Left lobe of liver (tissue), 2 donors: ENCODE data around the gene OGFOD2. TPM values are rescaled to one million over a fixed set of nuclear protein-coding genes. Genes with fewer than 3 reads are reported as not detected.
A peak's percentile ranks its signal among the peaks of the same experiment; 100 is the strongest.

Experiments
- ATAC-seq: fragments of 200-7000 bp; cut with Tn5 transposase; one replicate; pipeline ENCODE4 v1.9.1; 2020; ENCODE audit warnings: mild to moderate bottlenecking, moderate library complexity
- DNase-seq: peaks from one replicate; pipeline ENCODE4 v3.0.0-alpha.2; 2020; ENCODE audit warnings: low spot score
- total RNA-seq: library from RNA; stranded (reverse); gene quantifications from one replicate; pipeline ENCODE4 v1.2.1, GENCODE V29; 2021
- donor health status: DM: no; HTN: no; CAD: no; lungs with moderate emphysema.
- donor health status: DM: no; HTN: yes; CAD: no.

OGFOD2 gene
- total RNA-seq, 1 donor from 2014 or later: 26.1 TPM

DNA sequence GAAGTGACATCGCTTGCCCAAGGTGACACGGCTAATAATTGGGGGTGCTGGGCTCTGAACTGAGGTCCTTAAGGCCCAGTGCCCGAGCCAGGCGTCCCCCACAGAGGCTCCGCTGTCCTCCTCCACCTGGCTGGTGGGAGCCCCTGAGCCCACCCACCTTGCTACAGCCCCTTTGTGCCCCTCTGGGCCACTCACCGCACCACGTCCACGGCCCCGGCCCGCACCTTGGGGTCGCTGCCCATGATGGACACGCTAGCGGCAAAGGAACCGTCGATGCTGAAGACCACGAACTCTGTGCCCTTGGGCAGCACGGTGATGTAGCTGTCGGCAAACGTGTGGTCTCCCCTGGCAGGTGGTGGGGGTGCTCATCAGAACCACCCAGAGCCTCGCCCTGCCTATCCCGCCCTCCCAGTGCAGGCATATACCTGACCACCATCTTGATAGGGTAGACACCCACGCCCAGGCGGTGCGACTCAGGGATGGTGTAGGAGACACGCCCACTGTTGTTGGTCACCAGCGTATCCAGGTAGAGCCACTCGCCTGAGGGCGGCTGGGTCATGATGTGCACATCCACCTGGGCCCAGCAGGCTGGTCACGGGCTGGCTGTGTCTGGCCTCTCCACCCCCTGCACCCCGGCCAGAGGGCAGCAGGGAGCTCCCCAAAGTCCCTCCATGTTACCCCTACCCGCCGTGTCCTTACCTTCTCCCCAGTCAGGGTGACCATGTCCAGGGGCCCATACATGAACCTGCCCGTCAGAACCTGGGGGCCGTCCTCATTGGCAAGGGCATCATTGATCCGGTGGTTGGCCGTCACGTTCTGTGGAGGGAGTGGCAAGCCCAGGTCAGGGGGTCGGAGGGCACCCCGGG, 12.3 kb downstream of the OGFOD2 start:
- no peak for ATAC-seq
- DNase-seq: no peak

DNA sequence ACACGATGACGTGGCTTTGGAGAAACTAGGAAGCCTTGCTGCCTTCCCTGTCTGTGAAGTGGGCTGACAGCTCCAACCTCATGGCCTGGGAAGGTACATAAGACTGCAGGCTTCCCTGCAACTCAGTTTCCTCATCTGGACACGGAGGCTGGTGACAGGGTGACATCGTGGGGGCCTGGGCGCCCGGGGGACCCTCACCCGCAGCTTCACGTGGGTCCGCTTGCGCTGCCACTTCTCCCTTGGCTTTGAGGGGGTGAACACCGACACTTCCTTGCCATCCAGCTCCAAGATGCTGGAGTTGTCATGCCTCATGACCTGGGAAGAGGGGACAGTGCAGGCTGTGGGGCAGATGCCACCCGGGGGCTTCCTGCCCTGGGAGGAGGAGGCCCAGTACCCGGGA, 13.0 kb downstream of the OGFOD2 start:
- ATAC-seq (no peak), DNase-seq (no peak)

DNA sequence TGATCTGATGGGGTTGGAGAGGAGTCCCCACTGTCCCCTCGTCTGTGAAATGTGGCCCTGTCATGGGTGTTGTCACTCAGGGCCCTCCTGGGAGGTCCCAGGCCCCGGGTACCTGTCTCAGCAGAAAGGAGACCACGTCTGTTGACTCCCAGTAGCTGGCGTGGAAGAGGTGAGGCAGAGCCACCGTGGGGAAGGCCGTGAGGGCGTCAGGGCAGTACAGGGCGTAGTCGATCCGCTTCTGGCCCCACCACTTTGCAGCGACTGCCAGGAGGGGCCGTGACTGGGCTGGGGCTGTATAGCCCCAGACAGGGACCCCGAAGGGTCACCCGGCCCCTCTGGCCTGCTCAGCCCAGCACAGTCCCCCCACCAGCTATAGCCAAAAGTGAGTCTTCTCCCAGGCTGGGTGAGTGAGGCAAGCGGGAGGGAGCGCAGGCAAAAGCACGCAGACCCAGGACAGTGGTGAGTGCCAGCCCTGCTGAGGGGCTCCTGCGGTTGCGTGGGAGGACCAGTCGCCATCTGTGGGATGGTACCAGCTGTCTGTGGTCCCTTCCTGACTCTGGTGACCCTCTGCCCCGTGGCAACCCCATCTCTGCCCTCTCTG, 13.7 kb downstream of the OGFOD2 start:
- DNase-seq (no peak), ATAC-seq (no peak)

DNA sequence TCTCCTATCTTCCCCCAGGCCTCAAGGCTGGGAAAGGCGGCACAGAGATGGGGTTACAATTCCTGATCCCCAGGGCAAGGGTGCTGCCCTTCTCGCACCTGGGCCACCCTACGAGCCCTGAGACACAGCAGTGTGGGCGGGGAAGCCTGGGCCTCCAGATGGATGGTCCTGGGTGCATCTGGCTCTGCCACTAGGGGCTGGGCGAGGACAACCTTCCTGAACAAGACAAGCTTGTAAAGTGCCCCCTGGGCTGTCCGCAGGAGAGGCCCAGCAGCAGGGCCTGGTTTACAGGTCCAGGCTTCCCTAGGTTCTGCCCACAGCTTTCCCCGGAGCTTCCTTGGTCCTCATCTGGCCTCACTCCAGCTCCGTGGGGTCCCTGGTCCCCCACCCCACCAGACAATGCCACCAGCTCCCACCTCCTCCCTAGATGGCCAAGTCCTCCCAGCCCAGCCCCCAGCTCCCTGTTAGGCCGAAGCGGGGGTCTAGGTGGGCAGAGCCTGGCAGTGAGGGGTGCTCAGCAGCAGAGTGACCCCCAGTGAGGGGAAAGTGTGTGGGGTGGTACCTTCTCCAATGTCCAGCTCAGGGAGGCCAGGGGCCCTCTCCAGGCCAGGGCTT, 14.3 kb downstream of the OGFOD2 start:
- ATAC-seq (no peak), DNase-seq (no peak)

DNA sequence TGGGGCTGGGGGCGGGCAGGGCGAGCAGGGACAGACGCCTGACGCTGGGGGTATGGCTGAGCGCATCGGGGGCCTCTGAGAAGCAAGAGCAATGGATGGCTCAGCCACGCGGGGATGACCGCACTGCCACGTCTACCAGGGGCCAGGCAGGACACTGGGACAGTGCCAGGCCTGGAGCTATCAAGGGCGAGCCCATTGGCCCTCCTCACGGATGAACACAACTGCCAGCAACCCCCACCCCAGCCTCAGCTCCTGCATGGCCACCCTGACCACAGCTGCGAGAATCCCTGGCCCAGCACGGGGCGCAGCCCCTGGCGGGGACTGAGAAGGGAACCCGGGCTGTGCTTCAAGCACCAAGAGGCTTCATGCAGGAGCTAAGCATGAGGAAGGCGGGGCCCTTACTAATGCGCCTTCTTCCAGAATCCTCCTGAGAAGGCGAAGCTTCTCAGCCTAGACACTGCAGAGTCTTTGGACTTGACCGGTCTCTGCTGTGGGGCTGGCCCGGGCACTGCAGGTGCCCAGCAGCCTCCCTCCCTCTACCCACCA, 14.9 kb downstream of the OGFOD2 start:
- DNase-seq (no peak), ATAC-seq (no peak)

DNA sequence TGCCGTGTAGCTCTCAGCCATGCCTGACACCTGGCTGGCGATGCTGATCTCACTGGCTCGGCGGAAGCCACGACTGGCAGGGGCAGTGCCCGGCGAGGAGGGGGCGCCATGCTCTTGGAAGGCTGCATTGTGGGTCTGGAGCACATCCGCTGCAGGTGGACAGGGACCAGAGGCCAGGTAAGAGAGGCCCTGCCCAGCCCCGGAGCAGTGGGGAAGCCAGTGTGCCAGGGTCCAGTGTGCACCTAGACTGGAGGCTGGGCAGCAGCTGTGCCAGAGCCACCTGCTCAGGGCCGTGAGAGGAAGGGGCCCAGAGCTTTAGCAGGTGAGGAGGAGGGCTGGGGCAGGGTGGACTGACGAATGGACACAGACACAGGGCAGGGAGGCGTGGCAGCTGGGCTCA, 15.5 kb downstream of the OGFOD2 start:
- ATAC-seq: no peak
- no peak for DNase-seq

DNA sequence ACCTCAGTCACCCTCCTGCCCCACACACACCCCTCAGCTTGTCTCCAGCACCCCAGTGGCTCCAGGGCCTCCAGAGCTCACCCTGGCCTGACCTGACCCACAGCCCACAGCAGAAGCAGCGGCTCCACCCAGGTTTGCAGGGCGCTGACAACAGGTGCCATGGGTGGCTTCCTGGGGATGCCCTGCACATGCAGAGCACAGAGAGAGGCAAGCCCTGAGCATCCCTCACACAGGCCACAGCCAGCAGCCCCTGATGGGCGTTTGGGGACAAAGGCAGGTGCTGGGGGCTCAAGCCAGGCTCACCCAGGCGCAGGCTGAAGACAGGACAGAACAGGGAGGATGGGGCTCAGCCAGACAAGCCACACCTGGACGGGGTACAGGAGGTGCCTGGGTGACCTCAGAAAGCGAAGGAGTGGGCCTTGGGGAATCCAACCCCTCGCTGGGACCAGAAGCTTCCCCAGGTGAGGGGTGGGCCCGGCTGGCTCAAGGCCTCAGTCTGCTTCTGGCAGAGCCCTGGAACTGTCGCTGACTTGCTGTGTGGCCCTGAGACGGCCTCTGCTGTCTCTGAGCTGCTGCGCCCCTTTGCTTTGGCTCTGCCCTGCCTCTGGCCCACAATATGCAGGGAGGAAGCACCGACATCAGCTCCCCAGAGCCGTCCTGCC, 16.0 kb downstream of the OGFOD2 start:
- ATAC-seq: no peak
- no peak for DNase-seq

DNA sequence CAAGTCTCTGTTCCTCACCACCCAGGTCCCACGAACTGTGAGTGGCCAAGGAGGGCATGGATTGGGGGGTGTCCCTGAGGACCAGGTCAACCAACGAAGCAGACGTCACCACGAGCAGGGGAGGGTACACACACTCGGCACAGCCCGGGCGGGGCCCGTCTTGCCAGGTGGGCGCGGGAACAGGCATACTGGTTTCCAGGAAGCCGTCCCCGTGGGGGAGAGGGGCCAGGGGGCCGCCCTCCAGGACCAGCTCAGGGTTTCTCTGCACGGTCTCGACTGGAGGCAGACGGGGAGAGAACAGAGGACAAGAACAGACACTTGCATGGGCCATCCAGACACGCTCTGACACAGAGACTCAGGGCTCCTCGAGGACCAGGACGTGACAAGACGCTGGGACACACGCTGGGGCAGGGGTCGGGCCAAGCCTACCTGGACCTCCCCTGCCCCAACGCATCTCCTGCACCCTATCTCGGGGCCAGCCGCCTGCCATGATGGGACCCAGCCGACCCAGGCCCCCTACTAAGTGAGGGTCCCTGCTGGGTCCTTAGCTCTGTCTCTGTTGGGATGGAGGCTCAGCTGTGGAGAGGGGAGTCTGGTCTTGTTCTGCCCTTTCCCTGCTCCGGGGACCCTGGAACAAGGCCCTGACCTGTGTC, 16.7 kb downstream of the OGFOD2 start:
- DNase-seq (no peak), ATAC-seq (no peak)

DNA sequence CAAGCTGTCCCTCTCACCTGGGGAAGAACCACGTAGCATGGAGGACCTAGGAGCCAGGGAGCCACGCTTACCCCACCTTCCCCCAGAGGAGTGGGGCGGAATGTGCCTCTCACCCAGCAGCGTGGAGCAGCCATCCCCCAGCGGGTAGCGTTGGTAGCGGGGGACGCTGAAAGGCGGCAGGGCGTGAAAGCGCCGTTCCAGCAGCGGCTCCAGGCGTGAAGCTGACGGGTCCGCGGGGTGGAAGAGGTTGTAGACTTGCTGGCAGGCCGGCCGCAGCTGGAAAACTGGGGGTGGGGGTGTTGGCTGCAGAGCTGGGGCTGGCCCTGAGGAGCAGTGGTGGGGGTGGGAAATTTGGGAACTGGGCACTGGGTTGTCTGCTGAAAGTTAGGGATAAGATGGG, 17.3 kb downstream of the OGFOD2 start:
- no peak for ATAC-seq
- DNase-seq: no peak

DNA sequence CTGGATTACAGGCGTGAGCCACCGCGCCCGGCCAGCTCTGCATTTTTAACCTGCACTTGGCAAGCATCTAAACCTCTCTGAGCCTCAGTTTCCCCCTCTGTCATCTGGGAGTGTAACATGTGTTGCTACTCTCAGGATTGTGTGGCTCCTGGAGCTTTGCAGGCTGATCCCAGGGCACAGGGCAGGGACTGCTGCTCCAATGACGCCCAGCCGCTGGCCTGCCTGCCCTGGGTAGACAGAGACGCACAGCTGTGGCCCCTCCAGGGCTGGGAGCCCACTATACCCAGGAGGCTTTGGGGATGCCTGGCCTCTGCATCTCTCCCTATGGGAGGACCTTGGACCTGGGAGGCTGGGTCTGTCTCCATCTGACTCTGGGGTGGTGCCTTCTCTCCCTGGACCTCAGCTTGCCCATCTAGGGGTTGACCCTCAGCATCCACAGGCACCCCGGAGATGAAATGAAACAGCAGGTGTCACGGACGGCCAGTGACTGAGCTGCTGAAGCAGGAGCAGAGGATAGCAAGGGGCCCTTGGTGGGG, 19.2 kb downstream of the OGFOD2 start:
- ATAC-seq (no peak), DNase-seq (no peak)

DNA sequence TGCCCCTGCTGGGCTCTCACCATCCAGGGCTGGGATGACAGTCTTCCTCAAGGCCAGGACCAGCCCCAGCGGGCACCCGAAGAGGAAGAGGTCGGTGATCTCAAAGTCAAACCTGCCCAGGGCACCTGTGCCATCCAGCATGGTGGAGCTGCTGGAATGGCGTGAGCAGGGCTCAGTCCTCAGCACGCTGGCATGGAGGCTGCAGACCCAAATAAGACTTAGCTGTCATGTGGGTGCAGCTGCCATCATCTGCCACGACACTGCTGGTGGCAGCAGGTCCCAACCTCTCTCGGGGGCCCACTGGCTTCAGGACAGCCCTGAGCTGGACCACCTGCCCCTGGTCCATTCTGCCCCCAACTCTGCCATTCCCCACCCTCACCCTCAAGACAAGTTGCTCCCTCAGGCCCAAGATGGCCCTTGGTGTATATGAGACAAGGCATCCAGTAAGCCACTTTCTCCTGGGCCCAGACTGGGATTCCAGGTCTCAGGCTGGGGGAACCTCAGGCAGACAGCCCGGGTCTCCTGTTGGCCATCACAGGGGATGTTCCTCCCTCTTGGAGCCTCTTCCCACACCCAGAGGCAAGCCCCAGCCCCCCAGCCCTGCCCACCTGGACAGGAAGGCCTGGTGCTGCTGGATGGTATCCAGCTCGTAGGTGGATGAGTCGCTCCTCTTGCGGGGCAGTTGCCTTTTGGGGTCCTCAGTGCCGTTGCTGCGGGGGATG, 19.9 kb downstream of the OGFOD2 start:
- DNase-seq: no peak
- peak; percentile 5 for ATAC-seq

DNA sequence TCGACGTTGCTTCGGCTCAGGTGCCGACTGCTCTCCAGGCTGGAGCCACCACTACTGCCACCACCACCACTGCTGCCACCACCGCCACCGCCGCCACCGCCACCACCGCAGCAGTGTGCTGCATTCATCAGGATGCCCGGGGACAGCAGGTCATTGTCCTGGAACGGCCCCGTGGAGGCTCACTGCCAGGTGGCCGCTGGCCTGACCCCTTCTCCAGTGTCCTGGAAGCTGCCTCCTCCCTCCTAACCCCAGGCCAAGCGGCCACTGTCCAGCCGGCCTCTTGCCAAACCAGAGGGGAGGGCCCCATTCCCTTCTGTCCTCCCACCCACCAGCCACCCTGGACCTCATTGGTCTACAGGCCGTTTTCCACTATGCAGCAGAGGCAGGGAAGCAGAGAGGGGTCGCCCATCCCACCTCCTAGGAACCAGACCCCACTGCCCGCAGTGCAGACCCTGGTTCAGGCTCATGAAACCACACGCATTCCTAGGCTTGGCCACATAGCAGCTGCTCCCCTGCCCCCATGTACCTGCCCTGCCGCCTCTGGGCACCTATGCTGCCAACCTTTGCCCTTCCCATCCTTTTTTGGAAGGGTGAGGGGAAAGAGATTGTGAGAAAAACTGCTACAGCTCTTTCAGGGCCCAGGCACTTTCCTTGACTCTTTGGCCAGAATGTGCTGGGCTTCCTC, 20.6 kb downstream of the OGFOD2 start:
- ATAC-seq: peak; percentile 72
- peak; percentile 98 for DNase-seq

DNA sequence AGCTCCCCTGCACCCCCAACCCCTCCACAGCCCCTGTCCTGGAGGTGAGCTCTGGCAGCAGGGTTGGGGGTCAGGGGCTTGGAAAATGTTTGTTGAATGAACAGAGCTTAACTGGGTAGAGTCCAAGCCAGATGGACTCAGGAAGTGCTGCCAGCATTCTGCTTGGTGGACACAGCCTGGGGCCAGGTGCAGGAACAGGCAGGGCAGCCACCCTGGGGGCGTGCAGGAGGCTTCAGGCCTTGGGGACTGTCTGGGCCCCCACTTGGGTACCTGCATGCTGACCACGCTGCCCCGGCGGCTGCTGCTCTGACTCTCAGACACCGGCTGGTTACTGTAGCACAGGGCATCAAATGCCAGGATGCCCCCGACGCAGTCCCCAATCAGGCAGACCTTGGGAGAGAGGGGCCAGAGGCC, 21.2 kb downstream of the OGFOD2 start:
- peak; percentile 56 for ATAC-seq
- DNase-seq: peak; percentile 86

DNA sequence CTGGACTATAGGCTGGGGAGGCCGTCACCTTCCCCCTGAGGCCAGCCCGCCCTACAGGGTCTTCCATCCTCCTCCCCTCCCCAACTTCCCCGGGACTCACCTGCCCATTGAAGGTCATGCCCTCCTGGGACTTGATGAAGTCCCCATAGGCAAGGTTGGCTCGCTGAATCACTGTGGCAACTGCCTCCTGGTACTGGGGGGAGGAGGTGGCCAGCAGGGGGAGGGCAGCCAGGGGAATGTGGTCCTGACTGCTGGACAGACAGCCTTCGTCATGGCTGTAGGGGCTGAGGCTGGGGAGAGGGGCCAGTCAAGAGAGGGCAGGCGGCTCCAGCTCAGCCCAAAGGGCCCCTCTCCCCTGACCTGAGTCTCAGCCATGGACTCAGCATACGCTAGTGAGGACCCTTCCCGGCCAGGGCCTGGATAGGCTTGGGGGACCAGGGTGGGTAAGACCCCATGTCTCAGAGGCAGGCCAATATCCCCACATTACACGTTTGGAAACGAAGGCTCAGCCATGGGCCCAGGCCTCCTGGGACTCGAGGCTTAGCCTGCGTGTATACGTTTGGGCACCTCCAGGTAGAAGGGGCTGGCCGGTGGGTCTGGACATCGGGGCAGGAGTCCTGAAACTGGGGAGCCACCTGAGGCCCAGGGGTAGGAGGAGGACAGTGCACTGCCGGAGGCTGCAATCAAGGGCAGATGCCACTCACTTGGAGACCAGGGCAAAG, 21.7 kb downstream of the OGFOD2 start:
- no peak for DNase-seq
- no peak for ATAC-seq

DNA sequence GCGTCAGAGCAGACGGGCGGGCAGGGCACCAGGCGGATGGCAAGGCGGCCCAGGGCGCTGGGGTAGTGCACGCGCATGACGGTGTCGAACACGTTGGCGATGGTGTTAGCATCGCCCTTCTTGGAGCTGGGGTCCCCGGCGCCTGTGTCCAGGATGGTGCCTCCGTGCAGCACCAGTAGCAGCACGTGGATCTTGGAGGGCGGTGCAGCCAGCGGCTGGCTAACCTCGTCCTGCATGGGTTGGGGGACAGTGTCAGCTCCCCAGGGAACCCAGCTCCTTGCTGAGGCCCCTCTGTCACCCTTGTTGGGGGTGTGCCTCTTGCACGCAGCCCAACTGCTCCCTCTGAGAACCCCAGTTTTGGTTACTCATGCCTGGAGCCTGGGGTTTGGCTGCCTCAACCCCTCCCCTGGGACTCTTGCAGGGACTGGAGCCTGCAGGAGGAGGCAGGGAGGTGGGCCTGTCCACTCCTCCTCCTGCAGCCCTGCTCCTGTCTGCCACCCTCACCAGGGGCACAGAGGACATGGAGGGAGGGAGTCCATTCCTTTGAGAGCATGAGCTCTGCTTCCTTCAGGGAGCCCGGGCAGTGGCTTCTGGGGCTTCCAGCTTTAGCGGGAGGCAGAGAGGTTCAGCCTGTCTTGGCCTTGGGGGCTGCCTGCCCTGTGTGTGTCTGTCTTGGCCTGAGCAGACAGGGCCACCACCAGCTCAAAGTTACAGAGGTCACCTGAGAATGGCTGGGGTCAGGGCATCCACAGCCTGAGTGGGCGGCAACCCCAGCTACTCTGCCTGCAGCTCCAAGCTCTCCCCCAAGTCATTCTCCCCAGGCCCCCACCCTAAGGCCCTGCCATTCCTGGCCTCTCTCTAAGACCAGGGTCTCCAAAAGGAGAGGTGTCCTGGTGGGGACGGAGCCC, 22.6 kb downstream of the OGFOD2 start:
- no peak for ATAC-seq
- DNase-seq: no peak

DNA sequence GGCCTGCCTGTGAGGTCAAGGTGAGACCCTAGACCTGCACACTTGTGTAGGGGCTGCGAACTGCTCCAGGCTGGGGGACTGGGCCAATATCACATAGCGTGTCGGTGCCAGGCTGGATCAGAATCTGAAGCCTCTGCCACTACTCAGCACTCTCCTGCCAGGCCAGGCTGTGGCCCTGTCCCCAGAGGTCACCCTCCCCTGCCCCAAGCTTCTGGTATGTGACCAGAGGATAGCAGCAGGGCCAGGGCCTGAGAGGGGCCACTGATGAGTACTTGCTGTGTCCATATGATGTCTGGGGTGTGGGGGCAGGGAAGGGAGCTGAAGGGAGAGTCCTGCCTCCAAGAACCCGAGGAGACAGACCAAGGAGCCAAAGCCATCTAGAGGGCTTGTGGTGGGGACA, 23.3 kb downstream of the OGFOD2 start:
- ATAC-seq (peak; percentile 37), DNase-seq (no peak)

DNA sequence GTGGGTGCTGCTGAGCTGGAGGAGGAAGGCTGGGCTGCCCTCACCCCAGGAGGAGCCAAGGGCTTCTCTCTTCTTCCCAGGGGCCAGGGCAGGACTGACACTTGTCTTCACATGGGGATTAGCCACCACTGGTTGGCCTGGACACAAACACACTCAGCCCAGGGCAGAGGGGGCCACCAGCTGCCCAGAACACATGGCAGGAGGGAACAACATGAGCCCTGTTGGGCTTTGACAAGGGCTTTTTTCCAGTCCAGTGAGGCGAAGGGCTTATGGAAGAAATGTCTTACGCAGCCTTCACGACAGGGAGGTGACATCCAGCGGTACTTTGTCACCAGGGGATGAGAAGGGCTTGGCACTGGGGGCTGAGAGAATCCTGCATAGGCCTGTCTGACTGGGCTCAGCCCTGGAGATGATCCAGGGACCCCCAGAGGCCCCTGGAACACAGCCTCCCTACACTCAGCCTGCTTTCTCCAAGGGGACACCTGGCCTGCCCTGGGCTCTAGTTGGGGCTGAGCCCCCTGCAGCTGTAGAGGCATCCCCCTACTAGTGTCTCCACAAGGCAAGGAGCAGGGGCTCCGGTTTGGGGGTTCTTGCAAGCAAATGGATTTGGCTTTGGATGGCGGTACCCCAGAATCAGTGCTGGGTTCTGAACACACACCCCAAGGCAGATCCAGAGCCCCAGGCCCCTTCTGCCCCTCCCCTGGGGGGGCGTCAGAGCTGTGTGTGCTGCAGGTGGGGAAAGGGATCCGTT, 24.3 kb downstream of the OGFOD2 start:
- ATAC-seq (no peak), DNase-seq (no peak)
